ENCODE data around the gene IL24. TPM values are rescaled to one million over a fixed set of nuclear protein-coding genes. Genes with fewer than 3 reads are reported as not detected.

Gene IL24
- total and polyA plus RNA-seq, 3 donors from 2014 or later, result not detected

DNA sequence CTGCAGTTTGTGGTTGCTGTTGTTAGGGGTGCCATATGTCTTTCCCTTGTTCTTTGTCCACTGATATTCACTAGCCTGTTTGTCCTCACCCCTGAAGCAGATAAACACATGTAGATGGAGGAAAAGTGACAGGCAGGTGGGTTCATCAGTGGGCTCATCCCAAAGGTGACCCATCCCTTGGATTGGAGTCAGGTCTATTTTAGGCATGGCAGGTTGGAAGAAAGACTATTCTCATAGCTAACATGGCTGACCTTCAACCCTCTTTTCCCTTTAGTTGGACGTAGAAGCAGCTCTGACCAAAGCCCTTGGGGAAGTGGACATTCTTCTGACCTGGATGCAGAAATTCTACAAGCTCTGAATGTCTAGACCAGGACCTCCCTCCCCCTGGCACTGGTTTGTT lies 5.5 kb downstream of the IL24 start:
- no peak for TF ChIP-seq POLR2A (IDR thresholded peaks at IDR 0.05)
- TF ChIP-seq, protein P1, sequence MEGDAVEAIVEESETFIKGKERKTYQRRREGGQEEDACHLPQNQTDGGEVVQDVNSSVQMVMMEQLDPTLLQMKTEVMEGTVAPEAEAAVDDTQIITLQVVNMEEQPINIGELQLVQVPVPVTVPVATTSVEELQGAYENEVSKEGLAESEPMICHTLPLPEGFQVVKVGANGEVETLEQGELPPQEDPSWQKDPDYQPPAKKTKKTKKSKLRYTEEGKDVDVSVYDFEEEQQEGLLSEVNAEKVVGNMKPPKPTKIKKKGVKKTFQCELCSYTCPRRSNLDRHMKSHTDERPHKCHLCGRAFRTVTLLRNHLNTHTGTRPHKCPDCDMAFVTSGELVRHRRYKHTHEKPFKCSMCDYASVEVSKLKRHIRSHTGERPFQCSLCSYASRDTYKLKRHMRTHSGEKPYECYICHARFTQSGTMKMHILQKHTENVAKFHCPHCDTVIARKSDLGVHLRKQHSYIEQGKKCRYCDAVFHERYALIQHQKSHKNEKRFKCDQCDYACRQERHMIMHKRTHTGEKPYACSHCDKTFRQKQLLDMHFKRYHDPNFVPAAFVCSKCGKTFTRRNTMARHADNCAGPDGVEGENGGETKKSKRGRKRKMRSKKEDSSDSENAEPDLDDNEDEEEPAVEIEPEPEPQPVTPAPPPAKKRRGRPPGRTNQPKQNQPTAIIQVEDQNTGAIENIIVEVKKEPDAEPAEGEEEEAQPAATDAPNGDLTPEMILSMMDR (IDR thresholded peaks at IDR 0.05), result no peak
- 75 to 92% methylated on average over 1 of the region's 1 CpG for WGBS, 2 donors

DNA sequence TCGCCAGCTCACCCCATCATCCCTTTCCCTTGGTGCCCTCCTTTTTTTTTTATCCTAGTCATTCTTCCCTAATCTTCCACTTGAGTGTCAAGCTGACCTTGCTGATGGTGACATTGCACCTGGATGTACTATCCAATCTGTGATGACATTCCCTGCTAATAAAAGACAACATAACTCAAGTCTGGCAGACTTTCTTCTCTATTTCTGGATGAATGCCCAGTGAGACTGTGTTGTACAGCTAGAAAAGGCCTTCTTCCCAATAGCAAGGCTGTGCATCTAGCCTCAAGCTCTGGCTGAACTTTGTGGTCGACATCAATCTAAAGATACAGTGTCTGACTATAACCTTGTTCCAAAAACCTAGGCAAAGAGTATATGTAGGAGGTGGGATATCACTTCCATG lies 6.4 kb downstream of the IL24 start:
- intact Hi-C loops (cut with DNase I; ENCODE audit: low total_unique reads), result no loop called here
- DNase-seq, result no peak
- Histone ChIP-seq H3K4me3 (no peak overlapping the region), H3K4me1 (no peaks in the 10 kb centered on the region), H3K36me3 (ENCODE audit: low read depth, missing control alignments) (no peaks in the 10 kb centered on the region), H3K27ac (no peak overlapping the region), H3K9me3 (no peaks in the 10 kb centered on the region), H3K27me3 (no peaks in the 10 kb centered on the region)
- 58 to 65% methylated on average over 2 of the region's 2 CpGs for WGBS, 2 donors
- TF ChIP-seq, protein P1 (IDR thresholded peaks at IDR 0.05), result no peak
- no peak for TF ChIP-seq POLR2A (IDR thresholded peaks at IDR 0.05)

More for the DNA sequence above, 5.5 kb downstream of the IL24 start:
- H3K9me3 ChIP-seq, result no peaks in the 10 kb centered on the region
- no peaks in the 10 kb centered on the region for H3K36me3 ChIP-seq (ENCODE audit: low read depth, missing control alignments)
- H3K4me1 ChIP-seq, result no peaks in the 10 kb centered on the region
- H3K27ac ChIP-seq, result no peak overlapping the region
- no peak for DNase-seq
- intact Hi-C loops (cut with DNase I; ENCODE audit: low total_unique reads), result no loop called here
- H3K27me3 ChIP-seq, result no peaks in the 10 kb centered on the region
- H3K4me3 ChIP-seq, result no peak overlapping the region

DNA sequence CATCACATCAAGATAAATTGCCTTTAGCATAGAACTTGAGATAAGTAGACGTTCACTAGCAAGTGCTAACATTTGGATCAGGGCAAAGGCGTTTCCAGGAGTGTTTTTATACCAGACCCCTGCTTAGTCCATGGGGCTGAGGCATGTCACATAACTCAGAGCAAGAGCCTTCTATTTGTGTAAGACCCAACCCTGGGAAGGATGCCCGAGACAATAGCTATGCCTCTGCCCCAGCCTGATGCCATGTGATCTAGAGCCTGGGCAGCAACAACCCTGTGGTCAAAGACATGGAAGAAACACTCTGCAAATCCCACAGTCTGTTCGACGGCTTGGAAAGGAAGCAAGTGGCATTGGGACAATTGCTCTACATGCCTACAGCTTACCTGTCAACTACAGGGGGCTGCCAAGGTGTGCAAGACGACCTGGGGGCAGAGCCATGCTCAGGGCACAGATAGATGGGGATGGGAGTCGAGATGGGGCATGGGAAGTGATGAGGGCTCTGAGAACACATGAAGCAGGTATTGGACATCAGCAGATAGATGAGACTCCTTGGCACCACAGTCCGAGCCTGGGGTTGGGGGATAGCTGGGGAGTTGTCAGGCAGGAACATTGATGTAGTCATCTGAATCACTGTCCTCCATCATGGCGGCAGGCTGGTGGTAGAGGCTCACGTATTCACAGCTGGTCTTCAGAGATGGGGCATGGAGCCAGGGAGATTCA lies 7.3 kb downstream of the IL24 start:
- Histone ChIP-seq H3K4me3 (no peak overlapping the region), H3K36me3 (ENCODE audit: low read depth, missing control alignments) (no peaks in the 10 kb centered on the region), H3K27me3 (no peaks in the 10 kb centered on the region), H3K27ac (no peak overlapping the region), H3K4me1 (no peaks in the 10 kb centered on the region), H3K9me3 (no peaks in the 10 kb centered on the region)
- TF ChIP-seq, protein P1 (IDR thresholded peaks at IDR 0.05), result no peak
- no peak for TF ChIP-seq POLR2A (IDR thresholded peaks at IDR 0.05)
- DNase-seq, result no peak
- intact Hi-C loops (cut with DNase I; ENCODE audit: low total_unique reads), result no loop called here
- 91 to 93% methylated on average over 10 of the region's 10 CpGs for WGBS, 2 donors

DNA sequence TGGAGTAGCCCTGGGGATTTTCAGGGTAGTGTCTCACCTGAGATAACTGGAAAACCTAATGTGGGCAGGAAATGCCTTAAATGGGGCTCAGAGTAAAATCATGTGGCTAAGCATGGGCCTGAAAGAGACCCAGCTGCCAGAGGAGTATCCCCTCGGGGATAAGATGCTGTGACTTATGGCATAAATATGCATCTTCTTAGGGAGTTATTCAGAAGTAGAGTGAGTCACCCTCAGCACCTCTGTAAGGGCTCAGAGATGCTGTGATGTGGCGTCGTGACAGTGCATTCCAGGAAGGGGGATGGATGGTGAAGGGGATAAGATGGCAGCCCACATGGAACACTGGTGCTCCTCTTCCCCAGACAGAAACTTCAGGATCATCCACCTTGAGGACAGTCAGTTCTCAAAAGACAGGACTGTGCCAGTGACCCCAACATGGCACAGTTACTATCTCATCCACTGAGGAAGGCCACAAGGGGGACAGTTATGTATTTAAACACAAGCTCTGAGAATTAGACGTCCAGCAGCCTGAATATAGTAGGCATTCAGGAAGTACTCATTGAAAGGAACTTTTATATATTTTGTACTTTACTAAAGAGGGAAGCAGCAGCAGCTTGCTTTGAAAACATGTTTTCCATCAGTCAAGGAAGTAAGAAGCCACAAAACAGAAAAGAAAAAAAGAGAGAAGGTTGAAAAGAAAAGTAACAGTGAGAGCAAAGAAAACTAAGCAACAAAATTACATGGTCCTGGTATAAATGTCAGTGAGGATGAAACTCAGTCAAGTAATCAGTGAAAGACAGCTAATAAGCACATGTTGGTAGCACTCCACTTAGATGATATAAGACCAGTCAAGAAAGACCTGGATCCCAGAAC lies 8.3 kb downstream of the IL24 start:
- no peak for DNase-seq
- no peaks in the 10 kb centered on the region for H3K4me1 ChIP-seq
- intact Hi-C loops (cut with DNase I; ENCODE audit: low total_unique reads), result no loop called here
- H3K27me3 ChIP-seq, result no peaks in the 10 kb centered on the region
- no peaks in the 10 kb centered on the region for H3K36me3 ChIP-seq (ENCODE audit: low read depth, missing control alignments)
- H3K9me3 ChIP-seq, result no peaks in the 10 kb centered on the region
- H3K4me3 ChIP-seq, result no peak overlapping the region
- no peak overlapping the region for H3K27ac ChIP-seq
- TF ChIP-seq, protein P1 (IDR thresholded peaks at IDR 0.05), result no peak
- TF ChIP-seq POLR2A (IDR thresholded peaks at IDR 0.05), result no peak
- WGBS, 2 donors, result 81 to 91% methylated on average over 4 of the region's 4 CpGs

Data from testis (tissue), 3 donors.